Hippocampal formation (tissue), 2 donors: Measurements from ENCODE around the gene CBR4.
"Not testable (repeated sequence)": the region's sequence is repeated elsewhere in the genome, so short reads cannot be mapped to it uniquely, and the experiment has no call there.

Source experiments
- DNase-seq, 2 donors: peaks; one replicate each; lab custom pipeline; 2025; lab: John Stamatoyannopoulos, UW

CBR4 gene

DNA sequence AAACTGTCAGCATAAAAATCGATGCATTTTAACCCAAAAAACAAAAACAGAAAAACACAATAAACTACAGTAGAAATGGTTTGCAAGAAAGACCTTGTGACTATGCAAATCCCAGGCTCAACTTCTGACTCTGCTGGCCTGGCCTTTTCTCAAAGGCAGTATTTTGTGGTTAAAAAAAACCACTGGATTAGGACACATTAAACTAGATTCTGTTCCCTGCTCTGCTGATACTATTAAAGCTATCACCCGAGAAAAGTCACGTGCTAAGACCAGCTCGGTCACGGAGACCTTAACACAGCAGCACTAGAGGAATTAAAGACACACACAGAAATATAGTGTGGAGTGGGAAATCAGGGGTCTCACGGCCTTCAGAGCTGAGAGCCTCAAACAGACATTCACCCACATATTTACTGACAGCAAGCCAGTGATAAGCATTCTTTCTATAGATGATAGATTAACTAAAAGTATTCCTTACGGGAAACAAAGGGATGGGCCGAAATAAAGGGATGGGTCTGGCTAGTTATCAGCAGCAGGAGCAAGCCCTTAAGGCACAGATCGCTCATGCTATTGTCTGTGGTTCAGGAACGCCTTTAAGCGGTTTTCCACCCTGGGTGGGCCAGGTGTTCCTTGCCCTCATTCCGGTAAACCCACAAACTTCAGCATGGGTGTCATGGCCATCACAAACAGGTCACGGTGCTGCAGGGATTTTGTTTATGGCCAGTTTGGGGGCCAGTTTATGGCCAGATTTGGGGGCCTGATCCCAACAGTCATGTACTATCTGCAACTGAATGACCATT, 16.1 kb downstream of the CBR4 start:
- DNase-seq = no peak

DNA sequence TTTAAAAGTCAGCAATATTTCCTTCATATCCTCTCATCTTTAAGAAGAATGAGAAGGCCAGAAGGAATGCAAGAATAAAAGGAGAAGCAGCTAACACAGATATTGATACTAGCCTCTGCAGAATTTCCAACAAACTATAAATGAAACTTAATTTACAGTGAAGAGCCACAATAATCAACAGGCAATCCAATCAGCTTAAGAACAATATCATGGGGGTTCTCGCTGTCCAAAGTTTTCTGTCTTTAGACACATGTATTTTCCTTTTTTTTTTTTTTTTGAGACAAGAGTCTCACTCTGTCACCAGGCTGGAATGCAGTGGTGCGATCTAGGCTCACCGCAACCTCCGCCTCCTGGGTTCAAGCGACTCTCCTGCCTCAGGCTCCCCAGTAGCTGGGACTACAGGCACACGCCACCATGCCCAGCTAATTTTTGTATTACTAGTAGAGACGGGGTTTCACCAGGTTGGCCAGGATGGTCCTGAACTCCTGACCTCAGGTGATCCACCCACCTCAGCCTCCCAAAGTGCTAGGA, 17.0 kb downstream of the CBR4 start:
- not testable (repeated sequence) for DNase-seq

DNA sequence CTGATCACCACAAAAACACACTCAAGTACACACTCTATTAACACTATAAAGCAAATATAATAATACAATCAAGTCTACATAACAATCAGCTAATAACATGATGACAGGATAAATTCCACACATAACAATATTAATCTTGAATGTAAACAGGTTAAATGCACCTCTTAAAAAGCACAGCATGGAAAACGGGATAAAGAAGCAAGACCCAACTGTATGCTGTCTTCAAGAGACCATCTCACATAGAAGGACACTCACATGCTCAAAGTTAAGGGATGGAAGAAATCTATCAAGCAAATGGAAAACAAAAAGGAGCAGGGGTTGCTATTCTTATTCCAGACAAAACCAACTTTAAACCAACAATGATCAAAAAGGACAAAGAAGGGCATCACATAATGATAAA, 28.1 kb downstream of the CBR4 start:
- no peak for DNase-seq

DNA sequence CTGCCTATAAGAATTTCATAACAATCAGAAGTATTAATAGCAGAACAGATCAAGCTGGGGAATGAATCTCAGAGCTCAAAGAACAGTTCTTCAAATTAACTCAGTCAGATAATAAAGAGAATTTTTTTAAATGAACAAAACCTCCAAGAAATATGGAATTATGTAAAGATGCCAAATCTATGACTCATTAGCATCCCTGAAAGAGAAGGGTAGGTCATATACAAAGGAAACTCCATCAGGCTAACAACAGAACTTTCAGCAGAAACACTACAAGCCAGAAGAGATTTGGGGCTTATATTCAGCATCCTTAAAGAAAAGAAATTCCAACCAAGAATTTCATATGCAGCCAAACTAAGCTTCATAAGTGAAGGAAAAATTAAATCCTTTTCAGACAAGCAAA, 28.6 kb downstream of the CBR4 start:
- DNase-seq = no peak

DNA sequence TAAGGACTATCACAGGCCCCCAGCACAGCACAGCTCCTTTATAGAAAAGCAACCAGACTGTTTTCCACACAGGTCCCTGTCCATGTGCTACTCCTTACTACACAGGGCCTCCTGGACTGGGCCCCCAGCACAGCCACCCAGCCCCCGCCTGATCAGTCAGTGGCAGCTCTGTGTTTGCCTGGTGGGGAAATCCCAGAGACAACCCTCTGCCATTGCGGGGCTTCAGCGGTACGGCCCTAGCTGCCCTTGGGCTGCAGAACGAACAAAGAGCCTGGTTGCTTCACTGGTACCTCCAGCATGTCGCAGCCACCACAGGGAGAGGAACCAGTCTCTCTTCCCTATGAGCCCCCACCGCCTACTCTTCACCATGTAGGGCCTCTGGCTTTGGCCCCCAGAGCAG, 30.7 kb downstream of the CBR4 start:
- no peak for DNase-seq

DNA sequence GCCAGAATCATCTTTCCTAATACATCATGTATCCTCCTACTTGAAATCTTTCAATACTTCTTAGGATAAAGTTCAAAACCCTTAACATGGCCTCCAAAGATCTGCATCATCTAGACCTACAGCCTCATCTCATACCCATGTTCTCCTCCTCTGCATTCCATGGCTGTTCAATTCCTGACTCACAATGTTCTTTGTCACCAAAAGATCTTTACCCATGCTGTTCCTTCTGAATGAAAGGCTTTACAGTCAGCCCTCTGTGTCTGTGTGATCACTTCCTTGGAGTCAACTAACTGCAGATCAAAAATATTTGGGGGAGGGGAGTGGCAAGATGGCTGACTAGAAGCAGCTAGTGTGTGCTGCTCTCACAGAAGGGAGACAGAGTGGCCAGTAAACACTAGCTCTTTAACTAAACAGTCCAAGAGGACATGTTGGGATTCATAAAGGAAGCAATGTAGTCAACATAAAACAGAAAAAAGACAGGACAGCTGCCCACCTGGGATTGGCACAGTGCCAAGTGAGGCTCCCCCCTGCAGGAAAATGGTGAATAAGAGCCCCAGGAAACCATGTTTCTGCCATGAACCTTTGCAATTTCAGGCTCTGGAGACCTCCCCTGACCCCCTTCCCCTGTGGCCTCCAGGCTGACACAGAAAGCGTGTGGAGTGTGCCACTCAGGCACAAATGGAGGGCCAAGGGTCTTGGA, 31.9 kb downstream of the CBR4 start:
- DNase-seq = no peak

- no peak for DNase-seq
Measured at GRCh38 chr4:168972596-168972995, 37.5 kb downstream of the CBR4 start.

GRCh38 chr4:168960716-168961115, 49.3 kb downstream of the CBR4 start:
- DNase-seq = no peak

DNA sequence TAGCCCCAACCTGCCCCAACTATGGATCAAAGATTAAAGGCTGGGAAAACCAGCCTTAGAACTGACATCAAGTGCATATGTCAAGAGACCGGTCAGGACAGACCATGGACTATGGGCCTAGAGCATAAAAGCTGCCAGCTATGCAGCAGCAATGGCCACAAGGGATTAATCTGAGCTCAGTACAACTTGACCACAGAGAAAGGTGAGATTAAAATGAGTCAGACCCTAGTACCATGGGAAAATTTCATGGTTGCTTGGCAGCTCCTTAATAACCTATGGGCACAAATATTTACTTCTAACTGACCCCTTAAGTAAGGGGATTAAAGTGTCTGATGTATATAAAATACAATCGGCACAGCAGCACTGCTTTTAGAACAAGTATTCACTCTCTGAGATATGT, 54.4 kb downstream of the CBR4 start:
- no peak for DNase-seq

DNA sequence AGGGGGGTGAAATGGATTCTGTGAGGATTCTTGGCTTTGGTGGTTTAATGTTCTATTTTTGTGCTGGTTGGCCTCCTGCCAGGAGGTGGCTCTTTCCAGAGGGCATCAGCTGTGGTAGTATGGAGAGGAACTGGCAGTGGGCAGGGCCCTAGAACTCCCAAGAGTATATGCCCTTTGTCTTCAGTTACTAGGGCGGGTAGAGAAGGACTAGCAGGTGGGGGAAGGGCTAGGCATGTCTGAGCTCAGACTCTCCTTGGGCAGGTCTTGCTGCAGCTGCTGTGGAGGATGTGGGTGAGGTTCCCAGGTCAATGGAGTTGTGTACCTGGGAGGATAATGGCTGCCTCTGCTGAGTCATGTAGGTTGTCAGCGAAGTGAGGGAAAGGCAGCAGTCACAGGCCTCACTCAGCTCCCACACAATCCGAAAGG, 57.2 kb downstream of the CBR4 start:
- DNase-seq = not testable (repeated sequence)

DNA sequence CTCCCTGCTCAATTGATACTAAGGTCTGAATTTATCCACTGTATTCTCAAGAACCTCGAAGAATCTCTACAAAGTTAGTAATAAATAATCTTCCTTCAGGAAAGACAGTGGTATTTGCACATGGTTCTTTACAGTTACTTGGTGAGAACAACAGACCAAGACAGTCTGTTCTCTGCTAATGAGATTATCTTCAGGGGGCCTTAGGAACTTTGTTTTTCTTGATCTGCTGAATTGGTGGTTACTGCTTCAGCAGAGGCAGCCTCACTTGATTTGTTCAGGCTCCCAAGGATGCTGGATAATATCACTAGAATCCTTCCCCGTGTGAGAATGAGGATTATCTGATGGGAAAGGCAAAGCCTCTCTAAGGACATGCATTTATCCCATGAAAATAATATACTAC, 64.8 kb downstream of the CBR4 start:
- DNase-seq = no peak

DNA sequence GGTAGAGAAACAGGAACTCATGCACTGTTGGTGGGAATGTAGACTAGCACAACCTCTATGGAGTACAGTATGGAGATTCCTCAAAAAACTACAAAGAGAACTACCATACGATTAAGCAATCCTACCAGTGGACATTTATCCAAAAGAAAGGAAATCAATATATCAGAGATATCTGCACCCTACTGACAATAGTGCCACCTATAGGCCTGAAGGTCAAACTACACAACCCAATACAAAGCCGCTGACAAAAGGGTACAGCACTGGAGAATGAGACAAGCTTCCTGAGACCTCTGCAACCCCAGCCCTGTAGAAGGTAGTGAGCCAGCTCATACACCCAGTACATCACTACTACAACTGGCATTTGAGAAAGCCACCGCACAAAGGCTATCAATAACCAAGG, 67.1 kb downstream of the CBR4 start:
- DNase-seq = no peak
